Inflammatory macrophage treated with lipopolysaccharide for 1 hour (primary cell): ENCODE results near the gene TNIP2.

Experiments used
- DNase-seq, 2 donors: peaks; one replicate each; pipeline ENCODE4 v3.0.0-alpha.2; 2020 to 2022

The TNIP2 gene

GRCh38 chr4:2755821-2756690 lies at the start of gene TNIP2:
TNIP2 (minus strand) TSS chr4:2756336; CDS start chr4:2756289, 47 bp downstream.
- peak; percentile 70 to 80 for DNase-seq

GRCh38 chr4:2804973-2805501 lies 48.9 kb upstream of the TNIP2 start:
- no peak for DNase-seq

GRCh38 chr4:2804449-2804972 lies 48.4 kb upstream of the TNIP2 start:
- DNase-seq, result no peak

DNA sequence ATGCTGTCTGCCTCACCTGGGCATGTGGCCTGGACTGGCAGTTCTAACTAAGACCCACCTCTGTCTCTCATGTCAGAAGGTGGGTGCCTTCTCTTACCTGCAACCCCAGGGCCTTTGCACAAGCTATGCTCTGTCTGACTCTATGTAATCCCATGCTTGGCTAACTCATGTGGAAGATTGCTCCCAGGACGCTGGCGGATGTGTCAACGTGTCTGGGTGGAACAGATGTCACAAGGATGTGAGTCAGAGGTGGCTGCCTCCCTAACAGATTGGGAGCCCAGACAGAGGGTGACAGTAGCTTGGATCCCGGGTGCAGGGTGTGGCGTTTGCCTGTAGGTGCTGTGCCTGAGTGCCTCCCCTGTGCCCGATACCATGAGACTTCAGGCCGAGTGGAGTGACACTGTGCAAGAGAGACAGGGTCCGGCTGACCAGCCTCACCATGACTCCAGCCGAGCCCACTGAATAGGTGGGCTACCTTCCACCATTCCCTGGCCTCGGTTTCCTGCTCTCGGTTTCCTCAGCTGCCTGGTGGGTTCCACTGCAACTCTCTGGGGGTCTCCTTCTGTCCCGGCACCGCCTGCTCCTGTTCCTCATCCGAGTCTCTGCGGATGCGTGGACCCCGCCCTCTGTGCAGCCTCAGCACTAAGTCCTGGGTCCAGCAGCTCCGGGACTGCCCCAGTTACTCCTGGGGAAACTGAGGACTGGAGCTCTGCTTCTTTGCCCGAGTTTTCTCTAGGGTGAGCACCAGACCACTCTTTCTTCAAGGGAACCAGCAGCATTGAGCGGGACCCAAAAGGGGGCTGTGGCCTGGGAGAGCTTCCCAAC lies 47.7 kb upstream of the TNIP2 start:
- peak; percentile 94 to 98 for DNase-seq

- no peak for DNase-seq
Observed at GRCh38 chr4:2802618-2803531, 46.7 kb upstream of the TNIP2 start.

DNA sequence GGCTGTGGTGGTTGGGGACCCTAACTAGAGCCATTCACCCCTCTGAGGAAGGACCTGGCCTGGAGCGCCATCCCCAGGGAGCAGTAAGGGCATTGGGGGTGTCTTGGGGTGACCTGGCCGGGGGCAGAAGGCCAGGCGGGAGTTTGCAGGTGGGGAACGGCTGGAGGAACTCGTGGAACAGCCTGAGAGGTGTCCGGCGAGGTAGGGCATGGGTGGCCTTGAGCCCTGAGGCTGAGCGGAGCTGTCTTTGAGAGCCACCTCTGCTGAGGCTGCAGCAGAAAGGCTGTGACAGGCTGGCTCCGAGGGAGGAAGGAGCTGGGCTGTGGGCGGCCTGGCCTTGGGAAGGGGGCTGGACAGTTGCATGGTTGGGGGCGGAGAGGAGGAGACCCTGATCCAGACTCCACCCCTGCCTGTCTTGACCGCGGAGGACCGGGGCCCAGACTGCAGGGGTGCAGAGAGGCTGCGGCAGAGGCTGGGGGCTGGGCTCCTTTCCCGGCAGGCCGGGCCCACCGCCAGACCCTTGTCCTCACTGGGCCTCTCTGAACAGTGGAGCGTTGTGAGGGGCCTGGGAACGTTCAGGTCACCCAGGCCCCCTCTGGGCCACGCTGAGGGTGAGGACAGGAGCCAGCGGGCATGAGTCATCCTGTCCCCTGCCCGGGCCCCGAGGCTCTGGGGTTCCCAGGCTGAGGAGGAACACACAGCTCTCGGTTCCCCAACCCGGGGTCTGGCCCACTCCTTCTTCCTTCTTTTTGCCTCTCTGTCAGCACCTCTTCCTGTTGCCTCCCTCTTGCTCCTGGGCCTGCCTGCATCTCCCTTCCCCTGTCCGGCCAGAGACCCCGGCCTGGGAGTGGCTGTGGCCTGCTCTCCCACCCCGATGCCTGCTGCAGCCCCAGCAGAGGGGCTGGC lies 44.8 kb upstream of the TNIP2 start:
- DNase-seq, result peak; percentile 91 to 96

DNA sequence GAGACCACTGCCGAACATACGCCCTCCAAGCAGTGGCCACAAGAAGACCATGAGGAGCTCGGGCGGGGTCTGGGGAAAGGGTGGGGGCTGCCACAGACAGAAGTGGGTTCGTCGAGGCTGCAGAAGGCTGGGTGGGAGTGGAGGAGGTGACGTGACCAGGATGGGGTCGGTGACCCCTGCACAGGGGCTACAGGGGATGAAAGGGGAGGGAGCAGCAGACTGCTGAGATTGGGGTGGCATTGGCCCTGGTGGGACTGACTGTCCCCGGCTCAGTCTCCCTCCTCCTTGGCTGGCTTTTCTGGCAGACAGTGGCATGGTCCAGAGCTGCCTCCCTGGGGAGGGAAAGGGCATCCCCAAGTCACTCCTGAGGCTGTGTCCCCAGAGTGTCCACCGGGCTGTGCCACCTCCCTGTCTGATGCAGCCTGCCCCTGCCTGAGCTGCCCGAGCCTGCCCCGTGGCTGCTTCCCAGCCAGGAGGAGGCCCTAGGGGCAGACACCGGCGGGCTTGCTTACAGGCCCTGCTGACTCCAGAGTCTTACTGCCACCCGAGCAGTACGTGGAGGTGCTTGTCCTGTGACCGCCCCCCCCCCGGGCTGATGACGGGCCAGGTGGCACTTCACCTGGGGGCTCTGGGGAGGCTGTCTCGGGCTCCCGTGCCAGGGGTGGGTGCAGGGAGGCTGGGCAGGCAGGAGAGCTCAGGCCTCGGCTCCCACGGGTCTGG lies 44.0 kb upstream of the TNIP2 start:
- no peak for DNase-seq

- DNase-seq, result peak; percentile 43 to 62
Observed at GRCh38 chr4:2799224-2799911, 43.2 kb upstream of the TNIP2 start.

DNA sequence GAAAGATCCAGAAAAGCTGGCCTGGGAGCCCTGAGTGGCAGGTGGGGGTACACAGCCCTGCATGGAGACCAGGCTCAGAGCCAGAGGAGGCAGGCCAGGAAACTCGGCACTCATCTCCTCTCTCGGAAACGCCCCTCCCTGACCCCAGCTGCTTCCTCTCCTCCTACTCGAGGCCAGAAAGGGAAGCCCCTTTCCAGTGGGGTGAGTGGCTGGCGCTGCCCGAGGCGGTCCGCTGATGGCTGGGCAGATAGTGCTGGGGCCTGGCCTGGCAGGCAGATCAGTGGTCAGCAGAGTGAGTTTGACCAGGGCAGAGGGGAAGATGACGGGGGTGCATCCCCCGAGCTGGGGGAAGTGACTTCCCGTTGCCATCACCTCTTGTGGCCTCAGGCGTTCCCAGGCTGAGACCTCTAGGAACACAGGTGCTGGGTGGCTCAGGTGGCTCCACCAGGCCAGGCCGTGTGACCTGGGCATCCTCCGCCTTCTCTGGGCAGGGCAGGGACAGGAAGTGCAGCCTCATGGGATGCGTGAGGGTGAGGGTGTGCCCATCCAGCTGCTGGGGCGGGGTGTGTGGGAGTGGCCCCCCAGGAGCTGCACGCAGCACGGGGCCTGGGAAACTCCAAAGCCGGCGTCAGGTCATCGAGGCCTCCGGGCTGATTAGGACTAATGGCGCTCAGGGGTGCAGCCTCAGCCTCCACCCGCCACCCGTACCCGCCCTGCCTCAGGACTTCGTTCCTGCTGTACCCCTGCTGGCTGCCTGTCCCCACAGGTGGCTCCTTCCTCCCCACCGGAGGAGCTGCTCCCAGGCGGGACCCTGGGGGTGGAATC lies 42.5 kb upstream of the TNIP2 start:
- DNase-seq, result peak; percentile 88 to 93

- no peak for DNase-seq
Observed at GRCh38 chr4:2797545-2798305, 41.6 kb upstream of the TNIP2 start.

- DNase-seq, result no peak
Observed at GRCh38 chr4:2796849-2797544, 40.9 kb upstream of the TNIP2 start.

DNA sequence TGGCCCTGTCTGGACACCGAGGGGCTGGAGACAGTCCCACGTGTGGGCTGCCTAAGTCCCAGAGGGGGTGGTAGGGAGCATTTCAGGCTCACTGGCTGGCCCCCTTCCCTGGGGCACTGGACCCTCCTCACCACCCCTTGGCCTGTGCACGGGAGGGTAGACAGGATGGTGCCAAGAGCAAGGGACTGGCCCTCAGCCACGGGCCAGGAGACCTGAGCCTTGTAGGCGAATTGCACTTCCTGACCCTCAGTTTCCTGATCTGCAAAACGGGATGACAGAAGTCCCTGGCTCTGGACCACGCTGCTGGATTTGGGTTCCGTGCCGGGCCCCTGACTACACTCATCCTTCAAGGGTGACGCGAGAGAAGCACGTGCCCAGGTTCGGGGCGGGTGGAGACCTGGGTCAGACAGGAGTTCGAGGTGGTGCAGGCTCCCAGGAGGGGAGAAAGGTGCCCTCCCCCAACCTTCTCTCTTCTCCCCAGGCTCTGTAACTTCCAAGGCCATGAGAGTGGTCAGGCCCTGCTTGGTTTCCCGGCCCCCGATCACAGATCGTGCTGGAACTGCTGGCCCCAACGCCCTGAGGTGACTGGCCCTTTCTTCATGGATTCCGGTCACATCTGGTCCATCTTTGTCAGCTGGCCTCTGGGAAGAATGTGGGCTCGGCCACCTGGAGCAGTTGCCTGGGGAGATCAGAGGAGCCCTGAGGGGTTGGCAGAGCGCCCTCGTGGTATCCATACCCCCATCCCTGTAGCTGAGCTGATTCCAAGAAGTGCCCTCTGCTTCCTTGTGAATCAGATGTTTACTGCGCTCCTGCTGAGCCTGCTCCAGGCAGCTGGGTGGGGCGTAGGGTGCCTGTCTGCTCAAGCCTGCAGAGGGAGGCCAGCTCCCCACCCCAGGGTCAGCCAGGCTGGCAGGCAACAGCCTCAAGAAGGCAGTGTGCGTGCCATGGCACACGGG lies 40.0 kb upstream of the TNIP2 start:
- DNase-seq, result no peak

GRCh38 chr4:2795300-2795892 lies 39.3 kb upstream of the TNIP2 start:
- no peak for DNase-seq

GRCh38 chr4:2794486-2795299 lies 38.6 kb upstream of the TNIP2 start:
- DNase-seq, result peak; percentile 59 to 77
